ENCODE results near the gene ZNF407.

DNA sequence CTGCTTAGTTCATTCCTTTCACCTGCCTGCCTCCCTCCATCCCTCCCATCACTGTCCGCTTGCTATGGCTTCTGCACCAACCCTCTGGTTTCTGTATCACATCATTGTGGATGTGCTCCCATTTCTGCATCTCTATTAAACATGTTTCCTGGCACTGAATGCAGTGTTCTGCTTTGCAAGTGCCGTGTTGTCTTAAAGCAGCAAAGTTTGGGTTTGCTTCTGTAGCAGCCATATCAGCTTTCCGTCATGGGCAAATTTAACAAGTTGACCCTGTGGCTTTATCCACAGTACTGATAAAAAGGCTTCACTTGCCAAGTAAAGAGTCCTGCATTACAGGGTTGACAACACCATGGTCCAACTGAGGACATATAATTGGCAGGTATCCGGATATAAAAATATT, 445.8 kb downstream of the ZNF407 start:
- TF ChIP-seq, protein P1, sequence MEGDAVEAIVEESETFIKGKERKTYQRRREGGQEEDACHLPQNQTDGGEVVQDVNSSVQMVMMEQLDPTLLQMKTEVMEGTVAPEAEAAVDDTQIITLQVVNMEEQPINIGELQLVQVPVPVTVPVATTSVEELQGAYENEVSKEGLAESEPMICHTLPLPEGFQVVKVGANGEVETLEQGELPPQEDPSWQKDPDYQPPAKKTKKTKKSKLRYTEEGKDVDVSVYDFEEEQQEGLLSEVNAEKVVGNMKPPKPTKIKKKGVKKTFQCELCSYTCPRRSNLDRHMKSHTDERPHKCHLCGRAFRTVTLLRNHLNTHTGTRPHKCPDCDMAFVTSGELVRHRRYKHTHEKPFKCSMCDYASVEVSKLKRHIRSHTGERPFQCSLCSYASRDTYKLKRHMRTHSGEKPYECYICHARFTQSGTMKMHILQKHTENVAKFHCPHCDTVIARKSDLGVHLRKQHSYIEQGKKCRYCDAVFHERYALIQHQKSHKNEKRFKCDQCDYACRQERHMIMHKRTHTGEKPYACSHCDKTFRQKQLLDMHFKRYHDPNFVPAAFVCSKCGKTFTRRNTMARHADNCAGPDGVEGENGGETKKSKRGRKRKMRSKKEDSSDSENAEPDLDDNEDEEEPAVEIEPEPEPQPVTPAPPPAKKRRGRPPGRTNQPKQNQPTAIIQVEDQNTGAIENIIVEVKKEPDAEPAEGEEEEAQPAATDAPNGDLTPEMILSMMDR (IDR thresholded peaks at IDR 0.05; ENCODE audit: low read length), result no peak
- TF ChIP-seq EZH2 (optimal IDR thresholded peaks at IDR 0.05; ENCODE audit: low read depth, low read length) (no peak), EZH2phosphoT487 (IDR thresholded peaks at IDR 0.05; ENCODE audit: low read length) (no peak)

All from MM.1S (cell line).